ENCODE results near the gene ESRRG.
"Not testable (repeated sequence)": the region's sequence is repeated elsewhere in the genome, so short reads cannot be mapped to it uniquely, and the experiment has no call there.

ESRRG gene

GRCh38 chr1:216723274-216723780 is at the start of gene ESRRG:
TSS of gene ESRRG (minus strand) at chr1:216723429. CDS start at chr1:216723299, 130 bp downstream.
- no peak for DNase-seq

DNA sequence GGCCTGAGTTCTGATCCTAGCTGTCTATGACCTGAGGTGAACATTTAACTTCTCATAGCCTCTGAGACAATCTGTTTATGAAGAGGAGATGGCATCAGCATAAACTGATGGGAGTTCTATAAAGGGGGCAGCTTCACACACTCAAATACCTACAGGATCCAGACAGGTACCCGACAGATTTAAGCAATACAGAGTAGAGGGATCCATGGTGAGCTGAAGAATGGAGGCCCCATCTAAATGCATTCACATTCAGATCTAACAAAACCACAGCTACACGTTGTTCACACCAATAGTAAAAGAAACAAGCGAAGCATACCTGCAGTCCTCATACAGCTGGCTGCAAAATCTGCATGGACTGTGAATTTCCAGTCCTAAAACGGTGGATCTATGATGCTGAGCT is 48.7 kb upstream of the ESRRG start:
- DNase-seq: no peak

DNA sequence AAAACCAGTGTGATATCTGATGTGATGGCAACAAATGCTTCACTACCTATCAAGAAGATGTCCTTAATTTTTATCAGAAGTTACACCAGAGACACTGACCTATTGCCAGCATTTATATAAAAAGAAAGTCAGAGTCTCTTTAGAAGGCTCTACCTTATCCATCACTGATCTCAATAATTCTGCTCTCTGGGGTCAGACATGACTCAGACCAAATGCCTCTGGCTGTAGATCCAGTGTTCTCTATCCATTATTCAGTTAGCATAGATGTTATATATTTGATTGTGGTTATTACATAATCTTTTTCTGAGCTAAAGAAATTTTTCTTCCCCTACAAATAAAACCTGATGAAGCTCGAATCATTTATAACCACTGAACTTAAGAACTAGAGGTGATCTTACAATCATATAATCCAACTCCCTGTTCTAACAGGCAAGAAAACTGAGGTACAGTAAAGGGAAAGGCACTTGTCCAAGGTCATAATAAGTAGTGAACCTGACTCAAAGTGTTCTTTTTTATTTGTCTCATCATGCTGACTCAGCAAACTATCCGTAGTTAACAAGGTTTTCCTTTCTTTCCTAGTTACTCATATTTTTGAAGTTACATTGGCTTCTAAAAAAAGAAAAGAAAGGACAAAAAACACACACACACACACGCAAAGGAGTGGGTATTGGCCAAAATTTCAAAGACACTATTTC is 43.6 kb upstream of the ESRRG start:
- DNase-seq: no peak

- DNase-seq: no peak
Measured at GRCh38 chr1:216765346-216766300, 42.4 kb upstream of the ESRRG start.

GRCh38 chr1:216758161-216758560 is 34.9 kb upstream of the ESRRG start:
- no peak for DNase-seq

DNA sequence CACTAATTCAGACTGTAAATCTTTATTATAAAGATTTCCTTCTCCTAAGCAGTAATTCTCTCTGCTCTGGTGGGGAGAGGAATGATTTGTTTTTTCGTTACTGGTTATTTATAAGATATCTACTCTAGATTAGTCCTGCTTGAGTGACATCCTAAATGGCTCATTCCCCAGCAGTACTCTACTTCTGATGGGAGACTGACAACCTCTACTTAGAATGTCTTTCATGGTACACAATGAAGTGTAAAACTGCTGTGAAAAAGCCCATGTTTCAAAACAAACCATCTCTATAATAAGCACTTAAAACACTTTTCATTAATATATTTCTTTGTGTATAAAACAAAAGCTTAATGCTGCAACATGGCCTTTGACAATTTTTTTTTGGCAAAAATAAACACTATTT is 33.9 kb upstream of the ESRRG start:
- no peak for DNase-seq

- DNase-seq: no peak
Measured at GRCh38 chr1:216750961-216751360, 27.7 kb upstream of the ESRRG start.

DNA sequence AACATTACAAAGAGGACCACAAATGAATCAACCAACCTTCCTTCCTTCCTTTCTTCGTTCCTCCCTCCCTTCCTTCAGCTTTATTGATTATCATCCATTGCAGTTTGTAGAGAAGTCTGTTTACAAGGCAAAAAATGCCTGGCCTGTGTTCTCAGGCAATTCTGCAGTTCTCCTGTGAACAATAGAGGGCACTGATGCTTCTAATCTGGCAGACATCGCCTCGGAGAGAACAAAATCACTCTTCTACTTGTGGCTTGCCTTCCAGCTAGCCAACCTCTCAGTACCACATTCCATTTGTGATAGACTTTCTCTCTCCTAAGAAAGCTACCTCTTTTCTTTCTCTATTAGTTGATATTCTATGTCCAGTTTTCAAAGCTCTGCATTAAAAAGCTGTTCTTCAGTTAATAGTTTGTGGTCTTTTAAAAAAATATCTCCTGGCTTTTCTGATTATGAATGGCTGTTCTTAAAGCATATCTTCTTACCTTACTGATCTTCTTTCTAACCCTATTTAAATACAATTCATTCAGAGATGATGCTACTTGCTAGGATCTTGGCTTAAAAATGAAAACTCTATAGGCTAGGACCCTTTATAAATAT is 26.9 kb upstream of the ESRRG start:
- no peak for DNase-seq

DNA sequence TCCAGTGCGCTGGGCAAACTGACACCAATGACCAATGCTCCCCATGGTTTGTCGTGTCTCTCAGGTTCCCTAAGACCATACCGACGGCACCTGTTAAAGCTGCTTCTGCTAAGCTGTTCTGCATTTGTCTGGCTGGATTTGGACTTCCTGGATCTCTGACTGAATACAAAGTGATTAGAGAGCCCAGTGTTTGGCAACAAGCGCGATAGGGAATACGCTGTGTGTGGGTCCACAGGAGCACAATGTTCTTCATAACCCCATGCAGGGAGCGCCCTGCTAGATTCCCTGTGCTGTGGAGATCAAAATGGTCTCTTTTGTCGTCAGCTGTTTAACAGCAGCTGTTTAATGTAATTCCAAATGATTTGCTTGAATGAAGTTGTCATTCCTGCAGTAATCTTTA is 26.0 kb upstream of the ESRRG start:
- DNase-seq: no peak

DNA sequence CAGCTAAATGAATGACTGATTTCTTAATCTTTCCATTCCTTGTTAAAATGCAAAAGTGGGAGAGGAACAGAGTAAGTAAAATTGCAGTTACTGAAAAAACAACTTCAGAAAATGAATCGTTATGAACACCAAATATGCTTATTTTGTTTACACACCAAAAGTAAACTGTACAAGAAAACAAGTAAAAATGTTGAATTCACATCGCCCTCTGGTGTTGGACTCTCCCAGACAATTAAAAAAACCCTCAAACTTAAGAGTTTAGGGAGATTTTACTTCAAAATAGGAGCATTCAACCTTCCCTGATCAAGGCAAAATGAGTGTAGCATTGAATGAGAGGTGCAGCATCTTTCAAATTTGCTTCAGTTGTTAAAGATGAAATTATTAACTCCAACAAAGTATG is 19.4 kb upstream of the ESRRG start:
- DNase-seq: no peak

DNA sequence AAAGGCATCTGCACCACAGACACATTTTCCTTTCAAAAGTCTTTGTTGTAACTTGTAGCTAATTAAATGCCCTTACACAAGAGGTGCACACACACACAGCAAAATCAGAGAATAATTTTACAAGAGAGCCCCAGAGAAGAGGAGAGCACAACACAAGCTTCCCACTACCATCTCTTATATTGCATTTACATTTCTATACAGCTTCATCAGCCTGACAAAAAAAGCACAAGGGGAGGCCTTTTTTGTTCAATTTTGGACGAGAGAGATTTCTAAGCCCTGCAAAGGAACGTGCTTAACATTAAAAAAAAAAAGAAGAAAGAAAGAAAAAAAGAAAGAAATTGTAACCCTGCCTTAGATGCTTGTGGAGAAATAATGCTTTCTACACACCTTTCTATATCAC is 17.1 kb upstream of the ESRRG start:
- DNase-seq: no peak

DNA sequence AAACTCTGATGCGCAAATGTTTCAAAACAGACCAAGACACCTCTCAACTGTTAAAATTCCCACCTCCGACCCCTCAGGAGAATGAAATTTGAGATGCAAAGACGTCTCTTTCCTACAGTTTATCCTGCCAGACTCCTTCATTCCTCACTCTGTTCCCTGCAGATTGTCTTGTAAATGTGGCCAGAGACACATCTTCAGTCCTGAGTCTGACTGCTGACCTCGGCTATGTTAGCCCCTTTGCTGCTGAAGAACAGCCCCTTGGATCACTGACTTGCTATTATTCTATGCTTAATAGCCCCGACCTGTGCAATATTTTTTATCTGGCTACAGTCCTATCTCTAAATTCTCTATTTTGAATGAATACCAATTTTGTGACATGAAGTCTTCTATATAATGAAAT is 16.6 kb upstream of the ESRRG start:
- DNase-seq: no peak

DNA sequence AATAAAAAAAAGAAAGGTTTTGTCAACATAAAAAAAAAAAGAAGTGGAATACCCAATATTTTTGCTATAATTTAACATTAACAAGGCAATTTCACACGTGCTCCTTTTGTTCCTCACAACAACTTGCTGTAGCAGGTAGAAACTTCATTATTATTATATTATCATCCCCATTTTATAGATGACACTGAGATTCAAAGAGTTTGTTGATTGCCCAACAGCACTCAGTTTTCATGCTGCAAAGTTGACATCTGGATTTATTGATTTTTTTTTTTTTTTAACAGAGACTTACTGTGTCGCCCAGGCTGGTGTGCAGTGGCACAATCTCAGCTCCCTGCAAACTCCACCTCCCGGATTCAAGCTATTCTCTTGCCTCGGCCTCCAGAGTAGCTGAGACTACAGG is 8.9 kb upstream of the ESRRG start:
- no peak for DNase-seq

DNA sequence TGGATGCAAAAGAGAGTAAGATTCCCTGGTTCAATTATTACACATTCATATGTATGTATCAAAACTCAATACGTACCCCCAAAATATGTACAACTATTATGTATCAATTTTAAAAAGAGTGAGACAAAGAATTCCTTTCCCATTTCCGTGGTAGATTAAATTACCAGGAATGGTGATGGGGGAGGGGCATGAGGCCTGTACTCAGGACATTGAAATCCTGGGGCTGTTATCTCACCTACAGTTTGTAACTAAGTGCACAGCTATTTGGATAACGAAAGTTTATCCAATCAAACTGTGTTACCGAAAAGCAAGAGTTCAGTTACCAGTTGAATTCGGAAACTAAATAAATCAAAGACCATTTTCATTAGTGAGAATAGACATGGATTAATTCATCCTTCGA is 8.3 kb upstream of the ESRRG start:
- no peak for DNase-seq

GRCh38 chr1:216726435-216726834 is 3.2 kb upstream of the ESRRG start:
- DNase-seq: no peak

- DNase-seq: no peak
Measured at GRCh38 chr1:216722821-216723220, 408 bp downstream of the ESRRG start.

DNA sequence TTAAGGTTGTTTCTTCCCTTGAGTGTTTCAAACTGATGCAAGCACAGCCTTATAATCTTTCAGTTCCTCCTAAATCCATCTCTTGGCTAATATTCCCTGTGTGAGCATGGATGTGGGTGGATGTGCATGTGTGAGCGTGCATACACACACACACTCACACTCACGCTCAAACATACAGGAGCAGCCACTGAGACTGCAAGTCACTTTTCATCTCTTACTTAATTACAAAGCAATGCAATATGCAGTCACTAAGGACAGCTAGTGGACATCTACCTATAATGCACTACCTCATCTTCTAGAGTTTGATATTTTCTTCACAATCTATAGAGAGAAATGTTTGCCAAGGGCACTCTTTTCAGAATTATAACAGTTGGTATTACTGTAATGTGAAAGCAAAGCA is 1.4 kb downstream of the ESRRG start:
- DNase-seq: no peak

- no peak for DNase-seq
Measured at GRCh38 chr1:216721062-216721461, 2.2 kb downstream of the ESRRG start.

DNA sequence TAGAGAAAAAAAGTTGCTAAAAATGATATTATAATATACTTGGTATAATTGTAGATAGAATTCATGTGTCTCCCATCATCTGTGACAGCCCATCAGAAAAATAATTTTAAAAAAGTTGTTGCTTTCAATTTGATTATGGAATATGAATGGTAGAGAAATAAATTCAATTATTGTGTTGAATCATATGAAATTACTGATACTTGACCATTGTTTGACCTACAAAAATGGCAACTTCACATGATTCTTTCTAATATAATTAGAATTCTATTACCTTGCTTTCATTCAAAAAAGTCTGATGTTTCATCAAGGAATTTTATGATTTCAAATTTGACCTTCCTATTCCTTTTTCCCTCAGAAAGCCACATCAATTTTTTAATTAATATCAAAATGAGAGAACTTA is 11.5 kb downstream of the ESRRG start:
- no peak for DNase-seq

- no peak for DNase-seq
Measured at GRCh38 chr1:216710598-216711333, 12.5 kb downstream of the ESRRG start.

- DNase-seq: no peak
Measured at GRCh38 chr1:216710055-216710454, 13.2 kb downstream of the ESRRG start.

DNA sequence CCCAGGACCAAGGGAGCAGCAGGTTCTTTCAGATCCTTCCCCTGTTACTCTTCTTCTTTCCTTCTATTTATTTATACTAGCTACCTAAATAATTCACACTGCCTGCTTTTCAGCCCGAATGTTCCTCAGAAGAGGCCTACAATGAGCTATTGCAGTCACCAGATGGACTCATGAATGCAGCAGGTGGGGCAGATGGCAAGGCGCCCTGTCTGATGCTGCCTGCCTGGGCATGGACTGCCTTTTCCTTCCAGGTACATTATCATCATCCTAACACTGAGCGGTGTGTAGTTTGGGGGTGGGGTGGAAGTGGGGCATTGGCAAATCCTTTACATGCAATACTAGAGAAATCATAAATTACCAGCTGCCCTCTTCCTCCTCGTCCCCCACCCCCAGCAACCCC is 17.6 kb downstream of the ESRRG start:
- no peak for DNase-seq

GRCh38 chr1:216704065-216704464 is 19.2 kb downstream of the ESRRG start:
- DNase-seq: not testable (repeated sequence)

All from activated T-cell treated with anti-CD3 and anti-CD28 coated beads, Interleukin-2, amount 50 U/mL, for 1 hour (primary cell).